Epidermal melanocyte (primary cell): ENCODE data around the gene URGCP.
"Not testable (repeated sequence)": the region's sequence is repeated elsewhere in the genome, so short reads cannot be mapped to it uniquely, and the experiment has no call there.

Source experiments
- DNase-seq: peaks from one replicate; pipeline ENCODE4 v3.0.0; 2011; ENCODE audit warnings: low spot score; ENCODE audit not compliant: insufficient read length

The URGCP gene

DNA sequence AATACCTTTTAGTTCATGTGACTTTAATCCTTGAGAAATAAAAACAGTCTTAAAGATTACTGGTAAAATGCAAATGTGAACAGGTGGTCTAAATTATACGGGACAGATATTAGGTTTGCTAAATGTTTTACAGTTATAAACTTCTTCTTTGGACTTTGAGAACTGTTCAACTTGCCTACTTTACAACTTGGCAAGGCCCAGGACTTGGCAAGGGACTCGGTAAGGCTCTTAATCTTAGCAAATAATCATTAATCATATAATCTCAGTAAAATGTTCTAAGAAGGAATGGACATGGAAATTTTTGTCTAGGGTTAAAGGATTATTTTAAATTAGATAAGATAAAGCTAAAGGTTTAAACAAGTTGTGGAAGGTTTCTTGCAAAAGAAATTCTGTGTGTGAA lies 15.0 kb upstream of the URGCP start:
- DNase-seq = no peak

DNA sequence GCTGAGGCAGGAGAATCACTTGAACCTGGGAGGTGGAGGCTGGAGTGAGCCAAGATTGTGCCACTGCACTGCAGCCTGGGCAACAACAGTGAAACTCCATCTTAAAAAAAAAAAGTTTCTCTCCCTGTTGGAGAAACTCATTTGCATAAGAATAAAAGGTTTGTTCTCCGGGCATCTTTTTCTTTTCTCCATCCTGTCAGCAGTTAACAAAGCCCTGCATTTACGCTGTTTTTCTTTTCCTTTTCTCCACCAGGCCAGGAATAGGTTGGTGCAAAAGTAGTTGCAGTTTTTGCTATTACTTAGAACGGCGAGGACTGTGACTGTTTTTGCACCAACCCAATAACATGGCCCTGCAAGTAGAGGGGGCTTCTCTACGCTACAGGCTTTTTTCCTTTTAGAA lies 9.5 kb upstream of the URGCP start:
- DNase-seq = no peak

DNA sequence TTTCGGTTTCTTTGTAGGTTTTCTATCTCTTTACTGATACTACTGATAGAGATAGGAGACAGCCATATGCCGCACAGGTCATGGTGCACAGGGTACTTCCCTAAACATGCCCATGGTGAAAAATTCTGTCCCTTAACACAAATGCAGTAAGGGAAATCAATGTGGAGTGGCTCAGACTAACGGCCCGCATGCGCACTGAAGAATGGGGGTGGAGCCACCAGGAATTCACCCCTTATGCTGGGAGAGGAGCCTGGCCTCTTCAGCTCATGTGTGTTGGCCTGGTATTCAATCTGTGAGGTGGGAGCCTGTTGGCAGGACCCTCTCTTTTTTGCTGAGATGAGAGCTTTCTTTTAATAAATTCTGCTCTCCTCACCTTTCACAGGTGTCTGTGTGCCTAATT lies 8.4 kb upstream of the URGCP start:
- no peak for DNase-seq

DNA sequence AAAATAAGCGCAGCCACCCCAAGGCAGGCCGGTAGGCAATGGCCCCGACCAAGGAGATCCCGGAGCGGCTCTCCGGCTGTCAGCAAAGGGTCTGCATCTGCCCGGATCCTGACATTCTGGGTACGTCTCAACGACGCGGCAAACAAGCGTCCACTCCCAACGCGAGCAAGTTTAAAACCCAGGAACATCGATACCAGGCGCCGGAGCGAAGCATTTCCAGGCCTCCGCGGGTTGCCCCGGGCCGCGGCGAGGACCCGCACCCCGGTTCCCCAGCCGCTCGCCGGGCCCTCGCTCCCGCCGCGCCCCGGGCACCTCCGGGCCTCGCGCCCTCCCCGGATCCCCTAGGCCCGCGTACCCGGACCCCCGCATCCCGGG lies 453 bp downstream of the URGCP start:
- DNase-seq = no peak

DNA sequence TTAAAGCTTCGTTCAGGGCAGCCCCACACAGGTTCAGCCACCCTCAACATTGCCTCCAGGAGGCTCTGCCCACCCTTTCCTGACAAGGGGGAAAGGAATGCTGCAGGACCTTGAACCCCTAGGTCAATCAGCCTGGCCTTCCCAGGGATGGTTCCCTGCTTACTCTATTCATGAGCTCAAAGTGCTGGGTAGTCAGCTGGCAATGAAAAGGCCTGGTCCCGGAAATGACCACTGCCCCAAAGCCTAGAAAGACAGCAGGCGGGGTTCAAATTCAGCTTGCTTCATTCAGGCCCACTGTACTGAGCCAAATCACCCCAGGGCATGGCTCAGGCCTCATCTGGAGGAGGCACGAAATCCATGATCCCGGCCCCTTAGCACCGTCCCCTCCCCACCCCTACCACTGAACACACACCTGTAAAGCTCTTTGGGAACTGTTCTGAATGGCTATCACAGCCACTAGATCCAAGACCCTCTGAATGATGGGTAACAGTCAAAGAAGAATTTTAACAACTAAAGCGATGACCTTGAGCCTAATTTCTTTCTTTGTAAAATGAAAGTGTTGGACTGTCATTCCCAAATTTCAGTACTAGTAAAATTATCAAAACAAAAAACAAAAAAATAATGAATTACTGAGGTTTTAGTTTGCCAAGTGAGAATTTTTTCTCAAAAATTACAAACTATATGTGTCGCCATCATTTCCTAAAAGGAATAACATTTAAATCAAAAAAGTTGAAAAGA lies 1.0 kb downstream of the URGCP start:
- DNase-seq = peak; percentile 66

DNA sequence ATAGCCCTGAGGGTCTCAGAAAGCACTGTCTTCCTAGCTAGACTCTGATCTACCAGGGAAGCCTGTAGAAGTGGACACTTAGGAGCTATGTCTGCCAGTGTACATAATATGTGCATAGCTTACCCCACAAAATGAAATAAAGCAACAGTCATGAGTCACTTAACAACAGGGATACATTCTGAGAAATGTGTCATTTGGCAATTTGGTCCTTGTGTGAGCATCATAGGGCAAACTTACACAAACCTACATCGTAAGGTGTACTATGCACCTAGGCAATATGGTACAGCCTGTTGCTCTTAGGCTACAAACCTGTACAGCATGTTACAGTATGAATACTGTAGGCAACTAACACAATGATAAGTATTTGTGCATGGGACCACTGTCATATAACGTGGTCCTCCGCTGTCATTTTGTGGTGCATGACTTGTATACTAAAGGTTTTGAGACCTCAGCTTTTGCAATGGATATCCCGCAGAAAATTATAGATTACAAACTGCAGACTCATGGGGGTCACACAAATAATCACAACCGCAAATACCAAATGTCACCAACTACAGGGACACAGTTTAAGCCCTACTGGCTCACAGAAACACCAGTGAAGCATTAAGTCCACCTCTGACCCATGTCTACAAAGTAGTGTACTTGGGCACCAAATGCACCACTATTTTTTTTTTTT lies 1.7 kb downstream of the URGCP start:
- DNase-seq = no peak

DNA sequence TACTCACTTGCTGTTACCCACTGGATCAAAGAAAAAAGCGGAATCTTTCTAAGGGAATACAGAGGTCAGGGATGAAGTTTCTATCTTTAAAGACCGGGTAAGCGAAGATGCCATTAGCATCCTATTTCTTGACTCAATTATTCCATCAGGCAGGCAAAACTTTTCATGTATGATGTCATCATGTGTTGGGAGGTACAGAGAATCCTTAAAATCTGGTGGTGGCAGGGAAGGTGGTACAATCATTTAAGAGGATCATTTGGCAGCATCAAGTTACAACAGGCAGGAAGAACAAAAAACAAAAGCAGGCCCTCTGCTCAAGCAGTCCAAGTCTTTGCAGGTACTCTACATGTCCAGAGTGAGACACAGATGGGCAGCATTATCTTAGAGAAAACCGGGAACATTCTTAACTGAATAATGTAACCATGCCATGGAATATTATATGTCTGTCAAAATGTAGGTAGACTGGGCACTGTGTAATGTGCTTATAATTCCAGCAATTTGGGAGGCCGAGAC lies 3.8 kb downstream of the URGCP start:
- DNase-seq = no peak

DNA sequence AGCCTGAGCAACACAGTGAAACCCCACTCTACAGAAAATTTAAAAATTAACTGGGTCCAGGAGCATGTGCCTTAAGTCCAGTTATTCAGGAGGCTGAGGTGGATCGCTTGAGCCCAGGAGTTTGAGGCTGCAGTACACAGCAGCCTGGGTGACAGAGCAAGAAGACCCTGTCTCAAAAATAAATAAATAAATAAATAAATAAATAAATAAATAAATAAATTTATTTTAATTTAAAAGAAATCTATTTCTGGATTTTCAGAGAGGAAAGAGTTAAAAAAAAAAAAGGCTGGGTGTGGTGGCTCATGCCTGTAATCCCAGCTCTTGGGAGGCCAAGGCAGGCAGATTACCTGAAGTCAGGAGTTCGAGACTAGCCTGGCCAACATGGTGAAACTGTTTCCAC lies 7.8 kb downstream of the URGCP start:
- DNase-seq = not testable (repeated sequence)

DNA sequence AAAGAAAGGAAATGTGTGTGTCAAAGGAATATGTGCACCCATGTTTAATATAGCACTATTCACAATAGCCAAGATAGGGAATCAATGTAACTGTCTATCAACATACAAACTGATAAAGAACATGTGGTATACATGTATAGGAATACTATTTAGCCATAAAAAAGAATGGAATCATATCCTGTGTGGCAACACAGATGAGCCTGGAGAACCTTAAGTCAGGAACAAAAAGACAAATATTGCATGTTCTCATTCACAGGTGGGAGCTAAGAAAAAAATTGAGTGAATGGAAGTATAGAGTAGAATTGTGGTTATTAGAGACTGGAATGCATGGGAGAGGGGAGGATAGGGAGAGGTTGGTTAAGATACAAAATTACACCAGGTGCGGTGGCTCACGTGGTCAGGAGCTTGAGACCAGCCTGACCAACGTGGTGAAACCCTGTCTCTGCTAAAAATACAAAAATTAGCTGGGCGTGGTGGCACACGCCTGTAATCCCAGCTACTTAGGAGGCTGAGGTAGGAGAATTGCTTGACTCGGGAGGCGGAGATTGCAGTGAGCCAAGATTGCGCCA lies 10.5 kb downstream of the URGCP start:
- no peak for DNase-seq

DNA sequence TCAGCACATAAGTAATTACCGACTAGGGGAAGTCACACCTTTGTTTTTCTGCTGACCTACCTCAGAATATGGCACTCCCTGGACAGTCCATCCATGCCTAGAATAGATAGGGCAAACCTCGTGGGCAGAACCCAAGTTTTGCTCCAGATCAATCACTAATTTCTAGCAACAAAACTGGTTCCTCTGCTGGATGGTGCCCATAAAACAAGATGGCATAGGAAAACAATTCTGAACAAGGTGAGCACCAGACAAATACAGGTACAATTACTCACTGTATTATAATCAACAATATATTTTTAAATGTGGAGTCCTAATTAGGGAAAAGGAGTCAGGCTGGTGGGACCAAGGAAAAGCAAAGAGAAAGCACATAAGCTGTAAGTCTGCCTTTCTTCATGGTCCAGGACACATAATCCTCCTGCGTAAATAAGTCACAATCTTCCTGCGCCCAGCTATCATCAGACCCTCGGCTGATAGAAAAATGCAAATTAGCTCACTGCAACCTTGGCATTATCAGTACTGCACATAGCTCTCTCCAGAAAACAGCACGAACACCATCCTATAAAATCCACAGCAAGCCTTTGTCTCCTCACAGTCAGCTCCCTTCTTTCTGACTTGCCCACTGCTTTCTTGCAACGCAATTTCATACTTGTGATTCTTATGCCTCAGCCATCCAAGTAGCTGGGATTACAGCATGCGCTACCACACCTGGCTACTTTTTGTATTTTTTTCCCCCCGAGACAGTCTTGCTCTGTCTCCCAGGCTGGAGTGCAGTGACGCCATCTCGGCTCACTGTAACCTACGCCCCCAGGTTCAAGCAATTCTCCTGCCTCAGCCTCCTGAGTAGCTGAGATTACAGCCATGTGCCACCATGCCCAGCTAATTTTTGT lies 15.1 kb downstream of the URGCP start:
- DNase-seq = no peak

DNA sequence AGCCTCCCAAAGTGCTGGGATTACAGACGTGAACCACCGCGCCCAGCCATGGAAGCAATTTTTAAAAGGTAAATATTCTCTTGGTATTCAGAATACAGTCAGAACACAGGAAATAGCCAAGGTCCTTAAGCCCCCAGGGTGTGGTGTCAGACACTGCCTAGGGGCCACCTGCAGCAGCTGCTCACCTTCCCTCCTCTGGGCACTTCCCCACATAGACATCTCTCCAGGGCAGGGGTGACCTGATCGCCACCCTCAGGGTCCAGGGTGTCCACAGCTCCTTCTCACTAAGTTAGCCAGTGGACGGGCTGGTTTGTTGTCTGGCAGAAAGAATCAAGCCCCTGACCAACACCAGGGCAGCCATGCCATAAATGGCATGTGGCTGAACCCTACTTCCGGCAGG lies 15.9 kb downstream of the URGCP start:
- no peak for DNase-seq

DNA sequence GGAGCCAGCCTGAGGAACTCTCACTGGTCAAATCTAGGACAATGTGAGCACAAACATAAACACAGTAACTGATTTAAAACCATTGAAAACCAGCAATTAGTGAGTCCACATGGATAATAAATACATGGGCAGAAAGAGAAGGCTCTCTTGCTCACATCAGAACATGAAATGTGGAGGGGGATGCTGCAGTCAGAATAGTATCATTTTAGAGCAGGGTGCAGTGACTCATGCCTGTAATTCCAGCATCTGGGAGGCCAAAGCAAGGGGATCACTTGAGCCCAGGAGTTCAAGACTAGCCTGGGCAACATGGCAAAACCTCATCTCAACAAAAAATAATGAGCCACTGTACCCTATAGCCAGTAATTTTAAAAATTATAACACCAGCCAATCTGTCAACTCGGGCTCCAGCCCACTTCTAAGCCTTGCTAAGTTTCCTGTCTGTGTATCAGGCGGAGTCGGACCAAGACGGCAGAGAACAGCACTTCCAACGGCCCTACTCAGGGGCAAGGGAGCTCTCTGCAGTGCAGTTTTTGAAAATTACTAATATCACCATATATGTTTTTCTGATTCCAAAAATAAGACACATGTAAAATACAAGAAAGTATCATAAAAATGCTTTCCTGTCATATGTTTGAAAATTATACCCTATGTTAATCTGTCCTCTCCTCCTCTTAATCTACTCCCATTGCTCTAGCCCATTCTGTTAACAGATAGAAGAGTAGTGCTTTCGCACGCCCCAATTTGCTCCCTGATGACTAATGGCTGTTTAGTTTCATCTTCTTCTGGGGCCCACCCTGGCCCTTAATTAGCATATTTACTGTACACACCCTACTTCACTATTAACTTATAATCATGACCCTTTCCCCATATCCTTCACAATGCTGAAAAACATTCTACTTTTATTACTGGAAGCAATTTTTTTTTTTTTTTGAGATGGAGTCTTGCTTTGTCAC lies 17.1 kb downstream of the URGCP start:
- DNase-seq = no peak

DNA sequence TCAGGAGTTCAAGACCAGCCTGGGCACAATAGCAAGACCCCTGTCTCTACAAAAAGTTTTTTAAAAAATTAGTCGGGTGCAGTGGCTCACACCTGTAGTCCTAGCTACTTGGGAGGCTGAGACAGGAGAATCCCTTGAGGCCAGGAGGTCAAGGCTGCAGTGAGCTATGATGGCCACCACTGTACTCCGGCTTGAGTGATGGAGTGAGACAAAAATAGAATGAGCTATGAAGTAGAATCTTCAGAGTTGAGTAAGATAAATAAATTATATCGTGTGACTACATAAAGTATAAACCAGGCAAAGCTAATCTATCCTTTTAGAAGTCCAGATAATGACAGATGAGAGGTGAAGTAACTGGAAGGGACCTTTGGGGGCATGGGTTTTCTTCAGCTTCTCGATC lies 21.8 kb downstream of the URGCP start:
- no peak for DNase-seq

DNA sequence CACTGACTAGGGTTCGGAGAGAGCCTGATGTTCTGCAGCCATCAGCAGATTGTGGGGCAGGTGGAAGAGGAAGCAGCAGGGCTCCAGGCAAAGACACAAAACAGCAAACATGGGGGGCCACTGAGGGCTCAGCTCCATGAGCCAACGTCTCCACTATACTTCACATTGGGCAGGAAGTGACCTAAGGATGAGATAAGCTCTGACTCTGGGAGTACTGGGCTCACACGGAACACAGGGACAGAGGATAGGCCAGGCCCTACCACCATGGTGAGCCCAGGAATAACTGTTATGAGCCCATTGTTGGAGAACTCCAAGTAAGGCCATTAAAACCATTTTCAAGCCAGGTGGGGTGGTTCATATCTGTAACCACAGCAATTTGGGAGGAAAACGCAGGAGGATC lies 22.2 kb downstream of the URGCP start:
- no peak for DNase-seq

DNA sequence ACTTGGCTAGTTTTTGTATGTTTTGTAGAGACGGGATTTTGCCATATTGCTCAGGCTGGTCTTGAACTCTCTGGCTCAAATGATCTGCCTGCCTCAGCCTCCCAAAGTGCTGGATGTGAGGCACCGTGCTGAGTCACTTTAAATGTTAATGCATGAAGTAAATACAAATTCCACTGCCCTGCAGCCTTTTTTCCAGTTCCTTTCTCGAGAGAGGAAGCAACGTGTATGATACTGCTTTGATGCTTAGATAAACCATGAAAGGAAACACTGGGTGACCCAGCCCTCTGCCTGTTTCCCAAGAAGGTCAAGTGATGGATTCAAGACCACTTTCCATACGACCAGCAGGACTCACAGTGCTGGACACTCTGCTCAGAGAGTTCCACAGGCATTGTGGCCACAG lies 25.8 kb downstream of the URGCP start:
- DNase-seq = no peak

DNA sequence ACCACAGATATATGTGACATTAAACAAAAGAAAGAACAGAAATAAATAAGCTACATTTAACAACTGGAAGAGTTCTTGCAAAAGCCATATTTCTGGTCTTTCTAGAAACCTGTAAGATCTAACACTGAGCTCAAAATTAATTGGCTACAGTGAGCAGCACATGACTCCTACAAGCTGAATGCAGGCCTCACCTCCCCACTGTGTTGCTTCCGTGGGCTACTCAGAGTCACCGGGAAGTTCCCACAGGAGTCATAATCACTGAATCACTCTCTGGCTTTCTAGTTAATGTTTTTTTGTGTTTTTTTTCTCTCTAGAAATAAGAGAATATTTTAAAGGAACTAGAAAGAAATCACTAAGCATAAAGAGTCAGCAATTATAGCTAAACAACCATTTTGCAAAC lies 26.9 kb downstream of the URGCP start:
- DNase-seq = no peak

DNA sequence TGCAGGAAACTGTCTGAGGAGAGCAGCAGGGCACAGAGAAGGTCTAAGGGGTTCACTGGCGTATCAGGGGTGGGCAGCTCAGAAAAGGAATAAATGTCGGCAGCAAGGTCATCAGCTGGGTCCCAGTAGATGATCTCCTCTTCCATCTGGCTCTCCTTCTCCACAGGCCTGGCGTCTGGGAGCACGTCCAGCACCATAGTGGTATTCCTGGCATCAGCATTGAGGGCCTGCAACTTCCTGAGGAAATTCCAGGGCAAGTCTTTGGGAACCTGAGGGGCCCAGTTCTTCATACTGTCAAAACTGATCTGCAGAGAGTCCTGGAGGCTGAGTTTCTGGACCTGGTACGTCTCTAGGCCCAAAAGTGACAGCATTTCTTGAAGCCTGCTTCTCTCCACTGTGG lies 27.5 kb downstream of the URGCP start:
- no peak for DNase-seq

DNA sequence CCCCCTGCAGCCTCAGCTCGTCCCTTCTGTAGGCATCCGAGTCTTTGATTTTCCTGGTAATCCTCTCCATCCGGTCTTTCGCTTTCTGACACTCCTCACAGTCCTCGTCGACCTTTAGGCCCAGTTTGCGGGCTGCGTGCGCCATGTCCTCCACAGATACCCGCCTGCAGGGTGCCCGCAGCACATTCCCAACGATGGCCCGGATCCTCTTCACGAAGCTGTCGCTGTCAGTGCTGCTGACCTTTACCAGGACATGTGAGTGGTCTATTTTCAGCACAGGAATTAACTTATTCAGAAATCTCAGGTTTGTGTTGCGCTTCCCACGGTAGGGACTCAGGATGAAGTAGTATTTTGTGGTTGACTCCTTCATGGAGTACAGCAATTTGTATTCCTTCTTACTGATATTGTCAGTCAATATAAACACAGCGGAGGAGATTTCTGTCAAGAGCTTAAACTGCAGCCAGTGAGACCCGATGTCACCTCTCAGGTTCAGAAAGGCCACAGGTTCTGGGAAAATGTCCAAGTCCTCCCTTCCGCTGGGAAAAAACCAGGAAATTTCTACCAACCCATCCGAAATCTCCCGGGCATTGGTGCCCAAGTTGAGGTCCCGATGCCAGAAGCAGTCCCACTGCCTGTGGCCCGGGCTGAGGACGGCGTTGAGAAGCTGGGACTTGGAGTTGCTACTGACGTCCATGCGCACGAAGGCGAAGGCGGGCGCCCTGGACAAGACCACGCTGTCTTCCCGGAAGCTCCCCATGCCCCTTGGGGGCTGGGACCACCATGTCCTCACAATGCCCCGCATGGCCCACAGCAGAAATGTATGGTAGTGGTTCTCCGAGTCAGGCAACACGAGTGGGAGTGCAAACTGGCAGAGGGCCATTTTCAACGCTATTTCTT lies 28.2 kb downstream of the URGCP start:
- no peak for DNase-seq

DNA sequence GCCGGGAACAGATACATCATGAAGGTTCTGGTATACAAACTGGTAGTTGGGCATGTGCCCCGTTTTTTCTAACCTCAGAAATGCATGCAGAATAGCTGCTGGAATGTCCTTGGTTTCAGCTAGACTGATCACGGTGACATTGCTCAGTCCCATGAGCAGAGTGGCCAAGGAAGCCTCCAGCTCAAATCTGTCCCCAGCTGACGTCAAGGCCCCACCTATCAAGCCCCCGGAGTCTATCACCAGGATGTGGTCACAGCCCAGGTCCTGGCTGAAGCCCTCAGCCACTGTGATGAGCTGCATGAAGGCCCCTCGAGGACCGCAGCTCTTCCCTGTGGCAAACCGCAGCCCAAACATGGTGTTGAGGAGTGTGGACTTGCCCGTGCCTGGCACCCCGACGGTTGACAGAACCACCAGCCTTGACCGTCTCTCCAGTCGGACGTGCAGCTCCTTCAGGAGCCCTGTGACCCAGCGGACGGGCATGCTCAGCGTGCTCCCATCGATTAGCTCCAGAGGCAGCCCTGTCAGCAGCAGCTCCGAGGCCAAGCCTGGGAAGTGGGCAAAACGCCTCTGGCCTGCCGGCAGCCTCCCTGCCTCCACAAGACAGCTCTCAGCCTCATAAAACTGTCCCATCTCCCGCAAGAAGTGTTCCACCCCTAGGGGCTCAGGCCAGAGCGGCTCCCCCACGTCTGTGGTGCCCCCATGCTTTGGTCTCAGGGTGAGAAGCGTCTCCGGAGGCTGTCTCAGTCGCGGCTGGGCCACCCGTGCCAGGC lies 29.2 kb downstream of the URGCP start:
- no peak for DNase-seq
